Measurements from ENCODE around the gene NHEJ1.
A peak's percentile ranks its signal among the peaks of the same experiment; 100 is the strongest.

NHEJ1 gene

DNA sequence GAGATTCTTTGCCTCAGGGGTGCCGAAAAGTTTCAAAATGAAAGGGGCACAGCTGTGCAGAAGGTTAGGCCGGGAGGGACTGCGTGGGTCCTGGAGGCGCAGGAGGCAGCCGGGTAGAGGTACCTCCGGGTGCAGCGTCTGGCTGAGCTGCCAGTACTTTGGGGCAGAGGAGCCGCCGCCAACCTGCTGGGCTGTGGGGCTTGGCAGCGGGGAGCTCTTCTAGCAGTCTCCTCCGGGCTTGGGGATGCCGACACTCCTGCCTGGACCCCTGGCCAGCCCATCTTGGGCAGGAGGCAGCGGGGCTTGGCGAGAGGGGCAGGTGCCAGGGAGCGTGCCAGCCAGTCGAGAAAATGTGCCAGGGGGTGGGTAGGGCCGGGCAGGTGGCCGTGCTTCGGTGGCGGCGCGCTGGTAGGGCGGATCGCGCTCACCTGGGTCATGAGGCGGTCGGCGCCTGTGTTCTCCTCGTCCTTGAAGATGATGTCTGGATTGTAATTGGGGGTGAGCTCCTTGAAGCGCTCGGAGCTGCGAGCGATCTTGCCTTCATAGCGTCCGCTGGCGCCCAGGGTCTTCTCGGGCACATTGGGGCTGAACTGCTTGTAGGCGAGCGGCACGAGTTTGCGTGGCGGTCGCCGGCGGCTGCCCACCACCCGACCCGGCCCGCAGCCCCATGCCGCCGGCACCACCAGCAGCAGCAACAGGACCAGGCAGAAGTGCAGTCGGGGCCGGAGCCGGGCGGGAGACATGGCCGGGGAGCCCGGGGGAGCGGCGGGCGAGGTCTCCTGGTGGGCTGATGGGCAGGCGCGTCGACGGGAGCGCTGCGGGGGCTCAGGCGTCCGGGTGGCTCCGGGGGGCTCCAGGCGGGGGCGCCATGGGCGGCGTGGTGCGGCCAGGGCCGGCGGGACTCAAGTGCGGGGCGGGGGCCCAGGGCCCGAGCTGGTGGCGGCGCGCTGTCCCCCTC, 100.6 kb downstream of the NHEJ1 start:
- DNase-seq (ENCODE audit: low read depth in 2 of 3, low spot score in 1 of 3), result no peak

DNA sequence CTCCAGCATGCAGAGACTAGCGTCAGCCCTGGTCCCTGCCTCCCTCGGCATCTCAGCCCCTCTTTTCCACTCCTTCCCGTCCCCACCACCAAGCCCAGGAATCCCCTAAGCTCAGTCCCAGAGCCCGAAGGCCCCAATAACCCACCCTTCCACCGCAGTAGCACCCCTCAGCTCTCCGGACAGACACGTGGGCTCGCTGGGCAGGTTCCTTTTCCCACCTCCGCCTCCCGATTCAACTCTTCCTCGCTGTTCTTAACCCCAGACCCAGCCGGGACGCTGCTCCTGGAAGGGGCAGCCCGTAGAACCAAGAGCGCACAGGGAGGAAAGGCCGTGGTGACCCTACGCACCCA, 101.3 kb downstream of the NHEJ1 start:
- DNase-seq (ENCODE audit: low read depth in 2 of 3, low spot score in 1 of 3), result no peak

DNA sequence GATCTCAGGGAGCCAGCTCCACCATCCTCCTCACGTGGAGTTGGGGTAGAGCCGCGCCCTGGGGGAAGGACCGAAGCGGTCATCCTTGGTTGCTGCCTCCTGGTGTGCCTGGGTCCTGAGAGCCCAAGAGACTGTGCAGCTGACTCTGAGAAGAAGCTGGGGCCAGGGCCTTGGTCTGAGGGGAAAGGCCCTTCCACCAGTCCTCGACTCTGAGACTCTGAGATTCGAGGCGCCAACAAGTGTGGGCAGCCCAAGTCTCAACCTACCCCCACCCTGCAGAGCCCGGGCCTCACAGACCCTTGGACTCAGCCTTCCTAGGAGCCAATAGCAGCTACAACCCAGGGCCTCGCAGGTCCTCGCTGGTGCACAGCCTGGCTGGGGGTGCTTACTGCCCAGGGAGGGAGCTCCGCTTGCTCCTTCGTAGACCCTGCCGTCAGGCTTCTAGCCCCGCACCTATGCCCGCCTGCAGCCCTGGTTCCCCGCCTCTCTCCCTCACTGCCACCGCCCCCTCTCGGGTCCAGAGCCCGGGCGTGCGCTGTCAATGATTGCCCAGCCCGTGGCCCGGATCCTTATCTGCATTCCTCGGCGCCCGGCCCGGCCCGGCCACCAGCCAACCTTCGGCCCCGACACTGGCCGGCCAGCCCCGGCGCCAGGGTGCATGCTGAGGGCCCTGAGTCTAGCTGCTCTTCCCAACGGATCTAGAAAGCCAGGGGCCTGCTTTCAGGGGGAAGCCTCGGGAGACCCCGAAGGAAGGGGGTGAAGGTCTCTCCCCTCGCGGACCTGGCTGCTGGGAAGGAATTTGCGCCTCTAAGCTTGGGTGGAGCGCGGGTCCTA, 101.9 kb downstream of the NHEJ1 start:
- no peak for DNase-seq (ENCODE audit: low read depth in 2 of 3, low spot score in 1 of 3)

DNA sequence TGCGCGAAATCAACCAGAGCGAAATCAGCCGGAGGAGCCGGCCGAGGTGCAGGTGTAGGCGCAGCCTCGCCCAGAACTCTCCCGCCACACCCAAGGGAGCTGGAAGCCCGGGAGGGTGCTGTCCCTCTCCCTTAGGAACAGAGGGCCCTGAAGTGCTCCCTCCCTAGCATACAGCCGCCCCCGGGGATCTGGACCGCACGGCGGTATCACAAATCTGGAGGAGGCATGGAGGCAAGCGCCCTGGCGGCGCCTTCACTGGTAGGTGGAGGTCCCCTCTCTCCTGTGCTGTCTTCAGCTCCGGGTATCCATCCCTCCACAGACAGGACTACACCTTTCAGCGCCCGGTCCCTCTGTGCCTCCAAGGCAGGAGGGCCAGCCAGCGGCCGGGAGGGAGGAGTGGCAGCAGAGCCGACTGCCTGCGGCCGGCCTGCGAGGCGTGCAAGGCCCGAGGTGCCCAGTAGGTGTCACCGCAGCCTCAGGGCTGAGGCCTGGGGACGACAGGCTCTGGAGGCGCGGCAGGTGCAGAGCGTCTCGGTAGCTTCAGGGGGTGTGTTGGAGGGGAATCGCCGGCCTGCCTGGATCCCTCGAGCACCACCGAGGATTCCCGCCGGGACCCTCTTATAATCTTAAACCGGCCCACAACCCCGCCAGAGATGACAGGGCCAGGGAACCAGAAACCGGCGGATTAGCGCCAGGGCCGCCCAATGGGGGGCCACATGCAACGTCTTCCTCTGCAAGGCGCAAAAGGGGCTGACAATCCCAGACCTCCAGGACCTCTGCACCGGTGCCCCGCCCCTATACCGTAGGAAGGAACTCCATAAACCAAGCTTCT, 102.7 kb downstream of the NHEJ1 start:
- peak; percentile 70 to 80 (median 73) for DNase-seq (ENCODE audit: low read depth in 2 of 3, low spot score in 1 of 3)

DNA sequence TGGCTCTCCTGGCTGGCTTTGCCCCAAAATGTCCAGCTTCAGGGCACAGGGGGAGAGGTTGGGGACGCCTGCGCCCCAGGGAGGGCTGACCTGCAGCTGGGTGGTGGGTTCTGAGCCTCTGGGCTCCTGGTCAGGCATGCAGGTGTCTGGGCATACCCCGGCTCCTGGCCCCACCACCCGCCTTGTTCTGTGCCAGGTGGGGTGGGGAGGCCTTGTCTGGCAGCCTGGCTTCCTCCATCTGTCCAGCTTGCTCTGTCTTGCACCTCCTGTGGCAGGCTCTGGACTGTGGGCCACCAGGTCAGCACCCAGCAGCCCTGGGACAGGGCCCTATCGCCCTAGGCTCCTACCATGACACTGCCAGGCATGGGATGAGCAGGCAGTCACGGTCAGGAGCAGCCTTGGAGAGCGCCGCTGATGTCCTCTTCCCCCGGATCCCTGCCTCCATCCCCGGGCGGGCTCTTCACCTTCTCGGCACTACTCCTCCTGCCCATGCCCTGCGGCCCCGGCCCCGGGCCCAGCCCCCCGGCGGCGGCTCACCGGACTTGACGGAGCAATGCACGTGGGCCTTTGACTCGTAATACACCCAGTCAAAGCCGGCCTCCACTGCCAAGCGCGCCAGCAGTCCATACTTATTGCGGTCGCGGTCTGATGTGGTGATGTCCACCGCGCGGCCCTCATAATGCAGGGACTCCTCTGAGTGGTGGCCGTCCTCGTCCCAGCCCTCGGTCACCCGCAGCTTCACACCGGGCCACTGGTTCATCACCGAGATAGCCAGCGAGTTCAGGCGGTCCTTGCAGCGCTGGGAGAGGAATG, 103.5 kb downstream of the NHEJ1 start:
- no peak for DNase-seq (ENCODE audit: low read depth in 2 of 3, low spot score in 1 of 3)

DNA sequence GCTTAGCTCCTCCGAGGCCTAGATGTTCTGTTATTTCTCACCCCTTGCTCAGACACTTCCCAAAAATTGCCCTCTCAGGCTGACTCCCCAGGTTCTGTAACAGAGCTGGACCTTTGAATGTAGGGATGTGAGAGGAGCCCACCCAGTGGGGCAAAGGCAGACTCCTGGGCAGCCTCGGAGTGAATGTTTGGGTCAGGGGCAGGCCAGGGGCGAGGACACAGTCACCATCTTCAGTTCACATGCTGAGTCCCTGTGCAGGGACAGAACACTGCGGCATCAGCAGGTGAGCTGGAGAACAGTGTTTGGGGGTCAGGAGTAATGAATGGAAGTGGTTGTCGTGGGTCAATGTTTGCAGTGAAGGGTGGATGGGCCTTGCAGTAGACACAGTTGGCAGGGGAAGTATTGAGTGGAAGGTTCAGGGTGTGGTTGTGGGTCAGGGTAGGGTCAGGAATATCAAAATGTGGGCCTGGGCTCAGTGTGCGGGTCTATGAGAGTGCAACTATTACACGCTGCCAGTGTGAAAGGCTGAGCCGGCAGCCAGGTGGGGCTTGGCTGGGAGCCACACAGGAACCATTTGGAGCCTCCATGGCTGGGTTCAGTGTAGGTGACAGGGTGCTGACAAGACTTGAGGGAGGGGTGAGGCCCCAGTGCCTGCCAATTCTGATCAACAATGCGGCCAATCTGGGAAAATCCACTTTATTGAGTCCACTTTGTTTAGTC, 104.3 kb downstream of the NHEJ1 start:
- no peak for DNase-seq (ENCODE audit: low read depth in 2 of 3, low spot score in 1 of 3)

DNA sequence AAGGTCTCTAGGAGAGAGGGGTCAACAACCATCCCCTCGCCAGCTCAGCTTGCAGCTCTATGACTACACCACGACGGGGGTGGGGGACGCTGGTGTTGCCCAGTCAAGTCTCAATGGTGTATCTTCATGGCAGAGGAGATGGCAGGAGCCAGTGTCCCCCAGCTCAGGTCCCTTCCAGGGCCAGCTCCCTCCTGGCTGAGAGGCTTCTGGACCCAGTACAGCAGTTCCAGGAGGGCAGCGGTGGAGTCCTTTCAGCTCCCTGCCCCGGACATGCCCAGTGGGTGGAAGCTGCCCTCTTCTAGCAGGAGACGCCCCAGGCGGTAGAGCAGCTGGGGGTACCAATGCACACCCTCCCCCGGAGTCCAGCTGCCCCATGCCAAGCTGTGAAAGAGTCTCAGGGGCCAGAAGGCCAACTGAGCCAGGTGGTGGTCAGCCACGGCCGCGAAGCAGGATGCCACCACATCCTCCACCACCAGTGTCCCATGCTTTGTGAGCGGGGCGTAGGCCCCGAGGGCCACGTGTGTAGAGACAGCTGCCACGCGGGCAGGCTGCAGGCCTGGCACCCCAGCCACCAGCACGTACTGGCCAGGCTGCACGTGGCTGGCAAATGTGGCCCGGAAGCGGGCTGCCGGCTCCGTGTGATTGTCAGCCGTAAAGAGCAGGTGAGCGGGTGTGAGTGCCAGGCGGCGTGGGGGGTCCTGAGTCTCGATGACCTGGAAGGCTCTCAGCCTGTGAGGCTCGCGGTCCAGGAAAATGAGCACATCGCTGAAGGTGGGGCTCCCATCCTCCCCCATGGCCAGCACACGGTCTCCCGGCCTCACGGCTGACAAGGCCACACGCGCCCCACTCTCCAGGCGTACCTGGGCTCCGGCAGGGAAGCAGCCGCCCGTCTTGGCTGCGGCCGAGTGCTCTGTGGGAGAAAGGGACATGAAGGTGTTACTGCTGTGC, 105.4 kb downstream of the NHEJ1 start:
- no peak for DNase-seq (ENCODE audit: low read depth in 2 of 3, low spot score in 1 of 3)

DNA sequence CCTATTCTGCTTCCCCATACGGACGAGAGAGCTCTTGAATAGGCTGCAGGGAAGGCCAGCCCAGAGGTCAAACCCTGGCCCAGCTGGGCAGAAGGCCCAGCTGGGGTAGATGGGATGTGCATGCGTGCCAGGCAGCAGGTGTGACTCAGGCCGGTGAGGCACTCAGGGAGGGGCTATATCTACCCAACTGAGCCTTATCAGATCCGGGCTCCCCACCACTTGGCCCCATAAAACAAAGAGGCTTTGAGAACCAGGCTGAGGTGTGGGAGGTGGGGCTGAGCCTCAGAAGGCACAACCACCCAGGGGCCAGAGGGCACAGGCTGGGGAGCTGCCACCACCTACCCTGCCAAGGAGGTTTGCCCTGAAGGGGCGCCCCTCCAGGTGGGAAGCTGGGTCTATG, 111.3 kb downstream of the NHEJ1 start:
- DNase-seq (ENCODE audit: low read depth in 2 of 3, low spot score in 1 of 3), result no peak

DNA sequence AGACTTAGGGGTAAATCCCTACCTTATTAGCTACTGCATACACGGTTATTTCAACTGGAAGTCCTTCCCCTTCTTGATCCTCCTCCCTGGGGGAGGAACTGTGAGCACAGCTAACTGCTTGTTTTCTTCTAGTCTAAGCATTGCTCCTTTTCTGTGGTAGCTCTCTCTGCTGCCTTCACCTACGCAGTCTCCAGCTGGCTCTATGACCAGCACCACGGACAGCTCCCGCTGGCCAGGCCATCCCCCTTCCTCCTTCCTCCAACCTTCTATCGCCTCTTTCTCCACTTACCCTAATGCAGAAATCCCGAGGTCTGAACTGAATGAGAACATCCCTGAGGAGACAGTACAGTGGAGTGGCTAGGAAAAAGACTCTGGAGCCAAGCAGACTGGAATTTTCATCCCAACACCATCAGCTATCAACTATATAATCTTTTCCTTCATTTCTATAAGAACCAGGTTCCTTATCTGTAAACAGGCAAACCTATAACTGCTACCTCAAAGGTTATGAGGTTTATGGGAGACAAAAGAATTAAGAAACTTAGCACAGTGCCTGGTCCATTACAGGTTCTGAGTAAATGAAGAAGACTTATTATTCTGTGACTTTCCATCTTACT, 114.6 kb downstream of the NHEJ1 start:
- no peak for DNase-seq (ENCODE audit: low read depth in 2 of 3, low spot score in 1 of 3)

DNA sequence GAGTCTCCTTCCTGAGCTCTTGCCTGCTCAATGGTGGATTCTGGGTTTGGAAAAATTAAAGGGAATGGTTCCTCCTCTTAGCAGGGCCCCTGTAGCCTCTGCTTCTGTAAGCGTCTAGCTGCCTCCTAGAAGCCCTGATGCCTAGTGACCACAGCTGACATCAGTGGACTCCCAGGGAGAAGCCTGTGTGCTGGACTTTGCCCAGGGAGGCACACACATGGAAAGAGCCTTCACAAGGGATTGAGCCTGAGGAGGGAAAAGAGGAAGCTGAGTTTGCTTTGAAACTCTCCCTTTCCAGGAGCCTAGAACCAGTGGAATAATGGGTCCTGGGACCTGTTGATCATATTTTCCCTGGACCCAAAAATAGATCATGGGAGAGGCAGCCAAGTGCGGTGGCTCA, 117.9 kb downstream of the NHEJ1 start:
- DNase-seq (ENCODE audit: low read depth in 2 of 3, low spot score in 1 of 3), result no peak

DNA sequence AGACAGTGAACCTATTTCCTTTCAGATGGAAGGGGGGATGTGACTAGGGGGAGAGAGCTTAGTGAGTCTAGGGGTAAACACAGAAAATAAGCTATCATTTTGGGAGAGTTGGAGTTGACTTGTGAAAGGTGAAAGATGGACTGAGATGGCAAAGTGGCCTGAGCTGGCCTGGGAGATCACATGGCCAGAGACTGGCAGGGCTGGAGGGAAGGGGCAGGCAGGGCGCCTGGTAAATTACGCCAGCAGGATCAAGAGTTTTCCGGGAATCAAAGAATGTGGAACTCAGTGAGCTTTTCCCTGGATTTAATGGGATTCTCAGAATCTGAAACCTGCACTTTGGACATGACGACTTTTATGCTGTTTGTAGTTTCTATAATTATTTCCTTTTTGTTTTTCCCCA, 118.5 kb downstream of the NHEJ1 start:
- DNase-seq (ENCODE audit: low read depth in 2 of 3, low spot score in 1 of 3), result no peak

DNA sequence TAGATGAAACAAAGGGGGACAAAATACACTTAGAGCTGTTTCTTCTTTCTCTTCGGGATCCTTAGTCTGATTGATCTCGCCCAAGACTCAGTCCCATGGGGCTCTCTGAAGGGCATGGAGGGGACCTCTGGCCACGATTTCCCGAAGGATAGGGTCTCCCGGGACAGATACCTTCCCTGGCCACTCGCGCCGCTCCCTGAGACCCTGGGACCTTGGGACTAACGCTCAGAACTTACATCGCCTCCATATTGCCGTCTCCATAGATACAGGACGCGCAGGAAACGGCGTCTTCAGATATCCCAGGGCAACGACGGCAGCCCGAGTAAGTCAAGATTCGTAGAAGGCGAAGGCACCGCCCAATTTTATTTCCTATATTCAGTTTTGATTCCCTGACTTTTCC, 119.4 kb downstream of the NHEJ1 start, which contains the start of gene CFAP65:
Gene CFAP65 (minus strand): TSS at position 265 of the 400 bp plus-strand sequence. CDS start 2,468 bp downstream, outside the sequence.
- DNase-seq (ENCODE audit: low read depth in 2 of 3, low spot score in 1 of 3), result peak in 1 of 3 donors; percentile 30

DNA sequence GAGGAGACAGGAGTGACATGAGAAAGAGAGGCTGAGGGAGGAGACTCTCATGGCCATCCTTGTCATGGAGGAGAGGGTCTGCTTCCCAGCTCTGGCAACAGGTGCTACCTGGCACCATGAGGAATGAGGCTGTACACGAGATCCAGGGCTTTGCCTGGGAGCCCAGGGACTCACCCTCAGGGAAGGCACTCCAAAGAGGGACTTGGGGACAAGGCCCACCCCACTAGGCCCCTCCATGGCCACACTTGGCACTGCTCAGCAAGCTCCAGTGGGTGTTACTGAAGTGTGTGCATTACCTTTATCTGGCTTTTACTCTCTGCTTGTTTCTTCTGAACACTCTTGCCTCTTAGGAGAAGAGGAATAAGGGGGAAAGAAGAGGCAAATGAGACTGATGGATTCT, 122.0 kb downstream of the NHEJ1 start:
- DNase-seq (ENCODE audit: low read depth in 2 of 3, low spot score in 1 of 3), result no peak

DNA sequence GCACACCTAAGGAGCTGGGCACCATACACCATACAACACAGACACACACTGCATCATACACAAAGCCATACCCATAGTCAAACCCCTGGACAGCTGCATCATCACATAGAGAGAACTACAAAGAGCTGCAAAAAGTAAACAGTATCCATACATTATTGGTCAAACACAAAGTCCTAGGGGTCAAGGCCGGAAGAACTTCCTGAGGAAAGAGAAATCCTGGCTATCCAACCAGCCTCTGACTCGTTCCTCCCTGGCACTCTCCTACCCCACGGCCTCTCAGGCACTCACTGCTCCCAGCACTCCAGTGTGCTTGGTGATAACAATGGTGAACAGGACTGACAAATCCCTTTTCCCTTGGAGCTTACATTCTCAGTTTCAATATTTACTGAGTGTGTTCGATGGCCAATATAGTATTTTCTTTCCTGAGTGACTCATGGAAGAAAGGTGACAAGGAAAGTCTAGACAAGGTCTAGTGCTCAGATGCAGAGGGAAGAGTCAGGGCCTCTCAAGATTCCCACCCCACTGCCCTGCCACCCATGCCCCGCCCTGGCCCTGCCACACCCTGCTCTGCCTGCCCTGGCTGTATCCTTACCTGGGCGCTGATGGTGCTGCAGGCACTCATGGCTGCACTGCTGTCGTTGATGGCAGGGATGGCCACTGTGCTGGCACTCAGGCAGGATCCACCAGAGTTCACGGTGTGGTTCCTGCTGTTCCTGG, 122.7 kb downstream of the NHEJ1 start:
- no peak for DNase-seq (ENCODE audit: low read depth in 2 of 3, low spot score in 1 of 3)

DNA sequence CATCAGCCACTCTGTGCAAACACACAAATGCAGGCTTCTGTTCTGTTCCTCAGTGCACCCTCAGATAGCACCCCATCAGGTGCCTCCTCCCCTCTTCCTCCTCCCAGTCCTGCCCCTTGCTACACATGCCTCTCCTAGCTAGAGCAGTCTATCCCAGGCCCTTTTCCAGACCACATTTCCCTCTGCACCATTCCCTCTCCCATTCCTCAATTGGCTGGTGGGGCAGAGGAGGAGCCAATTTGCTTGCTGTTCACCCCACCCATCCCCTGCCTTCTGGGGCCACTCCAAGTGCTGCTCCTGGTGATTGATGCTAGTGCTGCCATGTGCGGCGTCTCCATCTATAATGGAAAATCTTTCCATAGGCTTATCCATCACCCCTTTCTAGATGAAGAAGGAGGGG, 124.7 kb downstream of the NHEJ1 start:
- DNase-seq (ENCODE audit: low read depth in 2 of 3, low spot score in 1 of 3), result no peak

DNA sequence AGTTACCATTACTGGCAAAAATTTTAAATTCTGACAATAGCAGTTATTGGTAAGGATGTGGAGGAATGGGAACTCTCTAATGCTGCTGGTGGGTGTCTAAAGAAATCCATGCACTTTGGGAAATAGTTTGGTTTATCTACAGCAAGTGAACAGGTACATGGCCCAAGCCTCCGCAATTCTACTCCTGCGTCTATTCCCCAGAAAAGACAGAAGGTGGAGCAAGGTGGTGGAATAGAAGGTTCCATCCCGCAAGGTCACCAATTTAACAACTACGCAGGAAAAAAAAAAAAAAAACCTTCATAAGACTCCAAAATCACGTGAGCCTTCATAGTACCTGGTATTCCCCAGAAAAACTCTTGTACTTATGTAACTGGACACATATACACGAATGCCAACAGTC, 125.8 kb downstream of the NHEJ1 start:
- no peak for DNase-seq (ENCODE audit: low read depth in 2 of 3, low spot score in 1 of 3)

DNA sequence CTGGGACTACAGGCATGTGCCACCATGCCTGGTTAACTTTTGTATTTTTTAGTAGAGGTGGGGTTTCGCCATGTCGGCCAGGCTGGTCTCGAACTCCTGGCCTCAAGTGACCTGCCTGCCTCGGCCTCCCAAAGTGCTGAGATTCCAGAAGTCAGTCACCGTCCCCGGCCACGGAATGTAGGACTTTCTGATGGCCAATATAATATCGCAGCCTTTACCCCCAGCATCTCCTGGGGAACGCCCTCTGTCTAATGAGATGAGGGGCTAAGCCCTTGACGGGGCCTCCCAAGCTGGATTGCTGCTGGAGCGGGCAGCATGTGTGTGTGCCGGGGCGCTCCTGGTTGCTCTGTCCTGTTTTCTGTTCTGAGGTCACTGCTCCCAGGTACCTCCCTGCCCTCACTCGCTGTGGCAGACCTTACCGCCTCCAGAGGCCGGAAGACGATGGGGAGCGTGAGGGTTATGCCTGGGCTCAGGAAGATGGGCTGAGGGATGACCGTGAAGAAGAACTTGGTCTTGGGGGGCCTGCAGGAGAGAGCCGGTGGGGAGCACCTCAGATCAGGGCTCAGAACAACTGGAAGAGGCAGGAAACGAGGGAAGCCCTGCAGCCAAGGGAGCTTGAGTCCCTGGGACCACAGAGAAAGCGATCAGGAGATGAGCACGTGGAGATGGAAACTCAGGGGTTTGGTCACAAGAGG, 128.4 kb downstream of the NHEJ1 start:
- no peak for DNase-seq (ENCODE audit: low read depth in 2 of 3, low spot score in 1 of 3)

All from stimulated activated CD4-positive, alpha-beta T cell treated with anti-CD3 and anti-CD28 coated beads, Interleukin-12 subunit alpha, Interleukin-12 subunit beta, amount 100 ng/mL, for 48 hours (primary cell).